Coronary artery (tissue), 2 donors: Measurements from ENCODE around the gene PPFIA1.

Source experiments
- DNase-seq: peaks from one replicate; pipeline ENCODE4 v3.0.0-alpha.2; 2017; ENCODE audit warnings: low spot score
- H3K27ac ChIP-seq, 2 donors: fragments of 200-600 bp; sonication (generic); one replicate each; pipeline ENCODE4 v1.5.1; 2016 to 2019
- H3K4me3 ChIP-seq: fragments of 200-600 bp; sonication (generic); 2 replicates; pipeline ENCODE4 v1.5.1; 2016; ENCODE audit warnings: mild to moderate bottlenecking, moderate library complexity
- CTCF ChIP-seq: fragments of 200-600 bp; sonication (generic); IDR thresholded peaks from one replicate; pipeline ENCODE4 v1.5.1; 2019; ENCODE audit warnings: antibody characterized with exemption

Gene PPFIA1

GRCh38 chr11:70270104-70270876, at the start of gene PPFIA1:
Gene PPFIA1 (plus strand): TSS chr11:70270690. CDS start chr11:70272173, 1,483 bp downstream.
- H3K27ac ChIP-seq = peak within 1 kb of the TSS; percentile 72 to 86
- peak; percentile 94 for DNase-seq
- TF ChIP-seq CTCF = no peak
- peak within 1 kb of the TSS; percentile 85 for H3K4me3 ChIP-seq

GRCh38 chr11:70220920-70221319, 49.6 kb upstream of the PPFIA1 start:
- no peak for DNase-seq
- TF ChIP-seq CTCF = no peak
- H3K27ac ChIP-seq = no peak overlapping the region
- no peak overlapping the region for H3K4me3 ChIP-seq

GRCh38 chr11:70225681-70226177, 44.8 kb upstream of the PPFIA1 start:
- no peak overlapping the region for H3K27ac ChIP-seq
- no peak overlapping the region for H3K4me3 ChIP-seq
- DNase-seq = no peak
- TF ChIP-seq CTCF = no peak

- no peak for TF ChIP-seq CTCF
- Histone ChIP-seq H3K4me3 (no peak overlapping the region), H3K27ac (no peak overlapping the region)
- no peak for DNase-seq
Measured at GRCh38 chr11:70226183-70226582, 44.3 kb upstream of the PPFIA1 start.

- no peak for TF ChIP-seq CTCF
- Histone ChIP-seq H3K4me3 (no peak overlapping the region), H3K27ac (no peak overlapping the region)
- DNase-seq = no peak
Measured at GRCh38 chr11:70226967-70227366, 43.5 kb upstream of the PPFIA1 start.

- H3K4me3 ChIP-seq = no peak overlapping the region
- TF ChIP-seq CTCF = no peak
- DNase-seq = no peak
- H3K27ac ChIP-seq = no peak overlapping the region
Measured at GRCh38 chr11:70229737-70230136, 40.8 kb upstream of the PPFIA1 start.

- TF ChIP-seq CTCF = no peak
- no peak overlapping the region for H3K4me3 ChIP-seq
- H3K27ac ChIP-seq = no peak overlapping the region
- no peak for DNase-seq
Measured at GRCh38 chr11:70230151-70230839, 40.2 kb upstream of the PPFIA1 start.
